Activated naive CD8-positive, alpha-beta T cell treated with anti-CD3 and anti-CD28 coated beads, Interleukin-2, amount 10 ng/mL, durations not matched to agents 7 days and 5 days (primary cell): ENCODE measurements around the gene ATG9B. TPM values are rescaled to one million over a fixed set of nuclear protein-coding genes. Genes with fewer than 3 reads are reported as not detected.
"Not testable (repeated sequence)": the region's sequence is repeated elsewhere in the genome, so short reads cannot be mapped to it uniquely, and the experiment has no call there.

ENCODE experiments used
- ATAC-seq: fragments of 150-1000 bp; cut with Tn5 transposase; one replicate; pipeline ENCODE4 v1.10.0; 2021; ENCODE audit warnings: low read depth, moderate library complexity
- POLR2A ChIA-PET: fragments of 350-600 bp; sonication (Branson Sonifier 250); formaldehyde crosslinking; loops from one replicate; lab custom pipeline; 2021; ENCODE audit warnings: antibody characterized with exemption; lab: Charles Lee
- DNase-seq: peaks from one replicate; pipeline ENCODE4 v3.0.0; 2021
- H3K27ac Mint-ChIP-seq: one replicate; pipeline ENCODE4 v1.8.0; 2022; ENCODE audit warnings: mild to moderate bottlenecking, mixed read lengths
- H3K27me3 Mint-ChIP-seq: one replicate; pipeline ENCODE4 v1.8.0; 2022; ENCODE audit warnings: mild to moderate bottlenecking, moderate library complexity, mixed read lengths
- H3K36me3 Mint-ChIP-seq: one replicate; pipeline ENCODE4 v1.8.0; 2021; ENCODE audit warnings: mild to moderate bottlenecking, mixed read lengths
- H3K4me1 Mint-ChIP-seq: one replicate; pipeline ENCODE4 v1.8.0; 2021; ENCODE audit warnings: mixed read lengths
- H3K4me3 Mint-ChIP-seq: one replicate; pipeline ENCODE4 v1.8.0; 2022; ENCODE audit warnings: mild to moderate bottlenecking, moderate library complexity, mixed read lengths
- H3K9me3 Mint-ChIP-seq: one replicate; pipeline ENCODE4 v1.8.0; 2021; ENCODE audit warnings: mixed read lengths
- total RNA-seq, 2 experiments: library from RNA; stranded (reverse); gene quantifications; one replicate each; pipeline ENCODE4 v1.2.3, GENCODE V29; 2021

The ATG9B gene
- total RNA-seq, 2 experiments from 2014 or later = 11.1 to 11.6 TPM

- not testable (repeated sequence) for DNase-seq, H3K36me3 Mint-ChIP-seq, H3K27me3 Mint-ChIP-seq, ATAC-seq, H3K9me3 Mint-ChIP-seq
- Mint-ChIP-seq H3K4me1 (peaks cover 15% of the 10 kb centered on the region), H3K27ac (peak overlapping the region; percentile 92), H3K4me3 (peak overlapping the region; percentile 86)
- POLR2A ChIA-PET = interaction anchor here (0.6 to 1.7 kb wide), 13 partner anchors 9 to 272 kb away, joined by 3 to 26 read pairs (median 7); partner anchors contain the start of genes FASTK, SLC4A2 and TMUB1
Observed at GRCh38 chr7:151027728-151028130, 3.4 kb upstream of the ATG9B start.

GRCh38 chr7:151026771-151027727 lies 2.8 kb upstream of the ATG9B start:
- POLR2A ChIA-PET = interaction anchor here (1.0 to 1.7 kb wide), 8 partner anchors 8 to 58 kb away, joined by 3 to 26 read pairs (median 9); partner anchors contain the start of genes SLC4A2 and TMUB1
- not testable (repeated sequence) for H3K36me3 Mint-ChIP-seq, H3K9me3 Mint-ChIP-seq, H3K27me3 Mint-ChIP-seq, DNase-seq, ATAC-seq
- H3K4me1 Mint-ChIP-seq = peaks cover 15% of the 10 kb centered on the region
- H3K4me3 Mint-ChIP-seq = peak overlapping the region; percentile 86
- peak overlapping the region; percentile 92 for H3K27ac Mint-ChIP-seq

GRCh38 chr7:151025924-151026671 lies 1.8 kb upstream of the ATG9B start:
- no peak for ATAC-seq
- Mint-ChIP-seq H3K9me3 (no peaks in the 10 kb centered on the region), H3K27ac (no peak overlapping the region), H3K4me3 (no peak overlapping the region), H3K36me3 (peaks cover 2% of the 10 kb centered on the region), H3K4me1 (peaks cover 15% of the 10 kb centered on the region), H3K27me3 (peaks cover 2% of the 10 kb centered on the region)
- POLR2A ChIA-PET = interaction anchor here (1.6 kb wide), 1 partner anchor 12 kb away, joined by 3 read pairs; no protein-coding TSS in a partner anchor
- DNase-seq = no peak

- no peak overlapping the region for H3K4me3 Mint-ChIP-seq
- no peaks in the 10 kb centered on the region for H3K9me3 Mint-ChIP-seq
- H3K27me3 Mint-ChIP-seq = peaks cover 18% of the 10 kb centered on the region
- POLR2A ChIA-PET = no interaction called here
- H3K27ac Mint-ChIP-seq = no peak overlapping the region
- DNase-seq (no peak), ATAC-seq (no peak)
- peaks cover 15% of the 10 kb centered on the region for H3K4me1 Mint-ChIP-seq
- H3K36me3 Mint-ChIP-seq = no peaks in the 10 kb centered on the region
Observed at GRCh38 chr7:151023232-151023631, 1.1 kb downstream of the ATG9B start.

GRCh38 chr7:151020231-151020630 lies 4.1 kb downstream of the ATG9B start:
- H3K27me3 Mint-ChIP-seq = peaks cover 18% of the 10 kb centered on the region
- POLR2A ChIA-PET = interaction anchor here (2.8 to 3.5 kb wide), 2 partner anchors 8 to 10 kb away, joined by 11 to 26 read pairs; partner anchors contain the start of gene ABCB8
- no peaks in the 10 kb centered on the region for H3K36me3 Mint-ChIP-seq
- no peak for DNase-seq
- no peak for ATAC-seq
- H3K9me3 Mint-ChIP-seq = no peaks in the 10 kb centered on the region
- peaks cover 30% of the 10 kb centered on the region for H3K4me1 Mint-ChIP-seq
- no peak overlapping the region for H3K27ac Mint-ChIP-seq
- no peak overlapping the region for H3K4me3 Mint-ChIP-seq

- Mint-ChIP-seq H3K27ac (peak overlapping the region; percentile 27), H3K27me3 (peaks cover 18% of the 10 kb centered on the region), H3K36me3 (peaks cover 1% of the 10 kb centered on the region), H3K4me1 (peaks cover 41% of the 10 kb centered on the region), H3K9me3 (no peaks in the 10 kb centered on the region), H3K4me3 (peak overlapping the region; percentile 46)
- DNase-seq (no peak), ATAC-seq (no peak)
- POLR2A ChIA-PET = interaction anchor here (1.0 to 3.5 kb wide), 6 partner anchors 8 to 56 kb away, joined by 3 to 26 read pairs (median 6); partner anchors contain the start of gene ABCB8
Observed at GRCh38 chr7:151019130-151019447, 5.2 kb downstream of the ATG9B start.

- Mint-ChIP-seq H3K4me3 (peak overlapping the region; percentile 80), H3K27ac (peak overlapping the region; percentile 86), H3K9me3 (no peaks in the 10 kb centered on the region), H3K4me1 (peaks cover 41% of the 10 kb centered on the region), H3K27me3 (peaks cover 18% of the 10 kb centered on the region), H3K36me3 (peaks cover 1% of the 10 kb centered on the region)
- POLR2A ChIA-PET = interaction anchor here (1.0 to 3.5 kb wide), 6 partner anchors 8 to 55 kb away, joined by 3 to 26 read pairs (median 6); partner anchors contain the start of gene ABCB8
- peak; percentile 67 for DNase-seq
- peak; percentile 20 for ATAC-seq
Observed at GRCh38 chr7:151018421-151019129, 5.7 kb downstream of the ATG9B start.

GRCh38 chr7:151017953-151018420 lies 6.3 kb downstream of the ATG9B start:
- H3K27ac Mint-ChIP-seq = peak overlapping the region; percentile 86
- H3K4me1 Mint-ChIP-seq = peaks cover 41% of the 10 kb centered on the region
- POLR2A ChIA-PET = interaction anchor here (1.0 to 3.5 kb wide), 5 partner anchors 7 to 55 kb away, joined by 3 to 26 read pairs (median 8); partner anchors contain the start of gene ABCB8
- peak overlapping the region; percentile 80 for H3K4me3 Mint-ChIP-seq
- H3K9me3 Mint-ChIP-seq = no peaks in the 10 kb centered on the region
- DNase-seq (peak; percentile 92), ATAC-seq (peak; percentile 54)
- peaks cover 1% of the 10 kb centered on the region for H3K36me3 Mint-ChIP-seq
- peaks cover 18% of the 10 kb centered on the region for H3K27me3 Mint-ChIP-seq

- Mint-ChIP-seq H3K27me3 (peaks cover 18% of the 10 kb centered on the region), H3K36me3 (peaks cover 4% of the 10 kb centered on the region), H3K4me1 (peaks cover 45% of the 10 kb centered on the region), H3K9me3 (no peaks in the 10 kb centered on the region), H3K4me3 (peak overlapping the region; percentile 80), H3K27ac (peak overlapping the region; percentile 86)
- DNase-seq (no peak), ATAC-seq (no peak)
- POLR2A ChIA-PET = interaction anchor here (0.7 to 3.5 kb wide), 3 partner anchors 9 to 20 kb away, joined by 3 to 26 read pairs (median 4); partner anchors contain the start of gene ABCB8
Observed at GRCh38 chr7:151017370-151017952, 6.8 kb downstream of the ATG9B start.

GRCh38 chr7:151016942-151017341 lies 7.4 kb downstream of the ATG9B start:
- H3K4me1 Mint-ChIP-seq = peaks cover 49% of the 10 kb centered on the region
- no peak overlapping the region for H3K27ac Mint-ChIP-seq
- H3K36me3 Mint-ChIP-seq = peaks cover 5% of the 10 kb centered on the region
- peak overlapping the region; percentile 80 for H3K4me3 Mint-ChIP-seq
- H3K27me3 Mint-ChIP-seq = peaks cover 18% of the 10 kb centered on the region
- DNase-seq (no peak), ATAC-seq (no peak)
- POLR2A ChIA-PET = interaction anchor here (0.7 to 3.5 kb wide), 4 partner anchors 9 to 67 kb away, joined by 3 to 26 read pairs (median 4); partner anchors contain the start of gene ABCB8
- H3K9me3 Mint-ChIP-seq = no peaks in the 10 kb centered on the region

GRCh38 chr7:151016505-151016904 lies 7.8 kb downstream of the ATG9B start:
- peaks cover 53% of the 10 kb centered on the region for H3K4me1 Mint-ChIP-seq
- POLR2A ChIA-PET = interaction anchor here (0.9 kb wide), 1 partner anchor 68 kb away, joined by 3 read pairs; no protein-coding TSS in a partner anchor
- ATAC-seq = no peak
- H3K27me3 Mint-ChIP-seq = peaks cover 18% of the 10 kb centered on the region
- no peaks in the 10 kb centered on the region for H3K9me3 Mint-ChIP-seq
- H3K36me3 Mint-ChIP-seq = peaks cover 5% of the 10 kb centered on the region
- H3K27ac Mint-ChIP-seq = peak overlapping the region; percentile 56
- no peak for DNase-seq
- H3K4me3 Mint-ChIP-seq = peak overlapping the region; percentile 80

- H3K4me1 Mint-ChIP-seq = peaks cover 57% of the 10 kb centered on the region
- POLR2A ChIA-PET = no interaction called here
- peak overlapping the region; percentile 56 for H3K27ac Mint-ChIP-seq
- peaks cover 15% of the 10 kb centered on the region for H3K27me3 Mint-ChIP-seq
- no peak for DNase-seq
- peak overlapping the region; percentile 46 for H3K4me3 Mint-ChIP-seq
- no peak for ATAC-seq
- H3K36me3 Mint-ChIP-seq = peaks cover 5% of the 10 kb centered on the region
- no peaks in the 10 kb centered on the region for H3K9me3 Mint-ChIP-seq
Observed at GRCh38 chr7:151015967-151016366, 8.3 kb downstream of the ATG9B start.
